ENCODE results near the gene PPP1R3E. TPM values are rescaled to one million over a fixed set of nuclear protein-coding genes. Genes with fewer than 3 reads are reported as not detected.

The PPP1R3E gene
- total RNA-seq, 1 experiment from 2014 or later: 3.9 TPM

GRCh38 chr14:23349156-23349845 is 46.6 kb upstream of the PPP1R3E start:
- no peak for TF ChIP-seq CTCF (conservative IDR thresholded peaks at IDR 0.05)
- Histone ChIP-seq H3K79me1 (ENCODE audit: insufficient read depth, low read depth, low read length, poor library complexity, severe bottlenecking) (no peaks in the 10 kb centered on the region), H2BK12ac (ENCODE audit: insufficient read length, low read depth, low read length) (no peak overlapping the region), H3K79me2 (ENCODE audit: insufficient read depth, low read length) (no peaks in the 10 kb centered on the region), H2BK5ac (ENCODE audit: insufficient read length, low read length) (no peak overlapping the region), H4K5ac (ENCODE audit: insufficient read length, low read depth, low read length) (no peak overlapping the region), H3K27ac (ENCODE audit: insufficient read length, low read depth, low read length) (no peak overlapping the region), H2BK15ac (ENCODE audit: low read depth, low read length) (no peak overlapping the region), H3K14ac (ENCODE audit: insufficient read depth, low read length) (no peak overlapping the region), H3K9ac (ENCODE audit: extremely low read depth, insufficient read length, low read length) (no peak overlapping the region), H4K20me1 (ENCODE audit: control insufficient read depth, insufficient read depth, insufficient read length) (no peaks in the 10 kb centered on the region), H2BK20ac (ENCODE audit: low read depth, low read length, poor library complexity, severe bottlenecking) (no peak overlapping the region), H3K56ac (ENCODE audit: insufficient read length, low read depth, low read length) (no peak overlapping the region), H2BK120ac (ENCODE audit: low read depth, low read length, poor library complexity, severe bottlenecking) (no peak overlapping the region), H3K23ac (ENCODE audit: insufficient read length, low read depth, low read length) (no peak overlapping the region), H3K9me3 (ENCODE audit: control insufficient read depth, low read depth, low read length) (no peaks in the 10 kb centered on the region), H3T11ph (ENCODE audit: low read length) (no peak overlapping the region), H3K27me3 (ENCODE audit: insufficient read depth, low read length) (no peaks in the 10 kb centered on the region), H4K8ac (replicated peaks; ENCODE audit: insufficient read length, low read depth, low read length) (no peak overlapping the region), H3K23me2 (ENCODE audit: insufficient read length, low read depth, low read length, poor library complexity, severe bottlenecking) (peaks cover 5% of the 10 kb centered on the region), H3K4me2 (ENCODE audit: insufficient read depth, insufficient read length, low read length) (no peak overlapping the region), H4K91ac (ENCODE audit: insufficient read length, low read depth, low read length) (no peak overlapping the region), H2AK5ac (ENCODE audit: insufficient read length, low read length) (no peak overlapping the region), H3K18ac (ENCODE audit: insufficient read length, low read depth, low read length) (no peak overlapping the region), H3K4me1 (ENCODE audit: insufficient read depth, low read length) (peaks cover 2% of the 10 kb centered on the region; the same call in 1 of the 2 replicates), H3K4ac (ENCODE audit: low read depth, low read length) (no peak overlapping the region), H2AFZ (ENCODE audit: low read length) (no peak overlapping the region)
- Mint-ChIP-seq H3K36me3 (ENCODE audit: insufficient read depth in 1 of 3, low read depth in 3 of 3) (peaks cover 16 to 26% (median 22%) of the 10 kb centered on the region in 3 experiments), H3K4me1 (peaks cover 20 to 21% of the 10 kb centered on the region in 2 experiments), H3K27me3 (ENCODE audit: low read depth) (peaks cover 30% of the 10 kb centered on the region), H3K4me3 (no peak overlapping the region; a peak in 1 of 5 replicates), H3K27ac (no peak overlapping the region), H3K9me3 (no peaks in the 10 kb centered on the region; a peak in 2 of 5 replicates)
- no peak for DNase-seq
- no CpG with 5 or more reads among the region's 8 CpGs for WGBS (ENCODE audit: extremely low coverage, insufficient read length, low lambda C conversion rate)

Data from H9 (cell line).